Stimulated activated CD8-positive, alpha-beta memory T cell treated with anti-CD3 and anti-CD28 coated beads, Interleukin-2, amount 100 ng/mL, for 48 hours (primary cell): Measurements from ENCODE around the gene CCDC170.
"Not testable (repeated sequence)": the region's sequence is repeated elsewhere in the genome, so short reads cannot be mapped to it uniquely, and the experiment has no call there.

Experiments used
- DNase-seq, 2 donors: peaks; one replicate each; pipeline ENCODE4 v3.0.0-alpha.2; 2020; ENCODE audit warnings: low read depth in 2 of 2

The CCDC170 gene

GRCh38 chr6:151493161-151493803 lies 535 bp upstream of the CCDC170 start:
- DNase-seq, result no peak

- DNase-seq, result no peak
Measured at GRCh38 chr6:151494235-151494935, 568 bp downstream of the CCDC170 start.

- no peak for DNase-seq
Measured at GRCh38 chr6:151494936-151495320, 1.1 kb downstream of the CCDC170 start.

- no peak for DNase-seq
Measured at GRCh38 chr6:151495380-151495779, 1.6 kb downstream of the CCDC170 start.

- no peak for DNase-seq
Measured at GRCh38 chr6:151497905-151498304, 4.1 kb downstream of the CCDC170 start.

GRCh38 chr6:151498327-151498726 lies 4.5 kb downstream of the CCDC170 start:
- no peak for DNase-seq

- DNase-seq, result no peak
Measured at GRCh38 chr6:151499551-151499950, 5.7 kb downstream of the CCDC170 start.

GRCh38 chr6:151501511-151502136 lies 7.8 kb downstream of the CCDC170 start:
- DNase-seq, result no peak

GRCh38 chr6:151502499-151502898 lies 8.7 kb downstream of the CCDC170 start:
- no peak for DNase-seq

GRCh38 chr6:151506761-151507160 lies 12.9 kb downstream of the CCDC170 start:
- DNase-seq, result no peak

GRCh38 chr6:151509048-151509447 lies 15.2 kb downstream of the CCDC170 start:
- DNase-seq, result no peak

GRCh38 chr6:151512481-151512880 lies 18.7 kb downstream of the CCDC170 start:
- DNase-seq, result no peak

- no peak for DNase-seq
Measured at GRCh38 chr6:151514000-151514730, 20.3 kb downstream of the CCDC170 start.

- not testable (repeated sequence) for DNase-seq
Measured at GRCh38 chr6:151518992-151519391, 25.2 kb downstream of the CCDC170 start.

- no peak for DNase-seq
Measured at GRCh38 chr6:151523034-151523433, 29.2 kb downstream of the CCDC170 start.

GRCh38 chr6:151524059-151524458 lies 30.2 kb downstream of the CCDC170 start:
- no peak for DNase-seq

GRCh38 chr6:151534576-151534975 lies 40.8 kb downstream of the CCDC170 start:
- no peak for DNase-seq

- DNase-seq, result no peak
Measured at GRCh38 chr6:151535476-151536187, 41.8 kb downstream of the CCDC170 start.

- no peak for DNase-seq
Measured at GRCh38 chr6:151536188-151536479, 42.3 kb downstream of the CCDC170 start.

- no peak for DNase-seq
Measured at GRCh38 chr6:151537556-151537955, 43.7 kb downstream of the CCDC170 start.

- no peak for DNase-seq
Measured at GRCh38 chr6:151539506-151540268, 45.9 kb downstream of the CCDC170 start.
